Measurements from ENCODE around the gene TBC1D4.

DNA sequence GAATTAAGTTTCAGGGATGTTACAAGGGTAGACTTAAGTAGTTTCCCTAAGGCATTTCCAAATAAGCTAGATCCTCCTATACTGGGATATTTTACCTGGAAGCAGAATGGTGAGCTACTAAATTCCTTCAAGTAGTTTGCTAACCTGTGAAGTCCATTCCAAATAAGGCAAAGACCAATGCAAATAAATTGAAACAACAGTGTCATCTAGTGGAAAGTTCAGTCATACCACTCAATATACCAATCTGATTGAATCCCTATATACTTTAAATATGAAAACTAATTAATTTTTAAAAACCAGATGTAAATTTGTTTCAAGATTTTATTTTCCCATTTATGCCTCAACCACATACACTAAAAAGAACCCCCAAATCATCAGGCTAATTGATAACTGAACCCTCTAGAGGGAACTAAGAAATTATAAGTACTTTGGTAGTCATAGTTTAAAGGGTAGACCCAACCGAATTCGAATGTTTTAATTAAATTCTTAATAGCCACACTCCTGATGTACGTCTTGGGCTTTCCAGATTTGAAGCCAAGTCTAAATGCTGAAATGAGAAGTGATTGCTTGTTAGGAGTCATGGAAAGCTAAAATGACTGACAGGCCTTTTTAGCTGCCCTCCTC is 223.7 kb downstream of the TBC1D4 start:
- TF ChIP-seq MAX (IDR thresholded peaks at IDR 0.05; ENCODE audit: low read depth, low read length) (no peak), POLR2AphosphoS5 (IDR thresholded peaks at IDR 0.05; ENCODE audit: low read length) (no peak), PML (IDR thresholded peaks at IDR 0.05; ENCODE audit: low read length) (no peak), RFX5 (IDR thresholded peaks at IDR 0.05; ENCODE audit: low read depth, low read length) (no peak), MYC (IDR thresholded peaks at IDR 0.05; ENCODE audit: insufficient read depth, insufficient read length, insufficient replicate concordance, low read length, severe bottlenecking) (no peak)
- TF ChIP-seq, protein P1, sequence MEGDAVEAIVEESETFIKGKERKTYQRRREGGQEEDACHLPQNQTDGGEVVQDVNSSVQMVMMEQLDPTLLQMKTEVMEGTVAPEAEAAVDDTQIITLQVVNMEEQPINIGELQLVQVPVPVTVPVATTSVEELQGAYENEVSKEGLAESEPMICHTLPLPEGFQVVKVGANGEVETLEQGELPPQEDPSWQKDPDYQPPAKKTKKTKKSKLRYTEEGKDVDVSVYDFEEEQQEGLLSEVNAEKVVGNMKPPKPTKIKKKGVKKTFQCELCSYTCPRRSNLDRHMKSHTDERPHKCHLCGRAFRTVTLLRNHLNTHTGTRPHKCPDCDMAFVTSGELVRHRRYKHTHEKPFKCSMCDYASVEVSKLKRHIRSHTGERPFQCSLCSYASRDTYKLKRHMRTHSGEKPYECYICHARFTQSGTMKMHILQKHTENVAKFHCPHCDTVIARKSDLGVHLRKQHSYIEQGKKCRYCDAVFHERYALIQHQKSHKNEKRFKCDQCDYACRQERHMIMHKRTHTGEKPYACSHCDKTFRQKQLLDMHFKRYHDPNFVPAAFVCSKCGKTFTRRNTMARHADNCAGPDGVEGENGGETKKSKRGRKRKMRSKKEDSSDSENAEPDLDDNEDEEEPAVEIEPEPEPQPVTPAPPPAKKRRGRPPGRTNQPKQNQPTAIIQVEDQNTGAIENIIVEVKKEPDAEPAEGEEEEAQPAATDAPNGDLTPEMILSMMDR (IDR thresholded peaks at IDR 0.05 in 2 of 3, conservative IDR thresholded peaks at IDR 0.05 in 1 of 3; ENCODE audit: control insufficient read depth in 2 of 3, extremely low read depth in 1 of 3, insufficient read depth in 1 of 3, low read depth in 3 of 3, low read length in 3 of 3): peak; percentile 39 to 56 (median 53); a peak in 4 of 6 replicates
- TF ChIP-seq, protein P2, sequence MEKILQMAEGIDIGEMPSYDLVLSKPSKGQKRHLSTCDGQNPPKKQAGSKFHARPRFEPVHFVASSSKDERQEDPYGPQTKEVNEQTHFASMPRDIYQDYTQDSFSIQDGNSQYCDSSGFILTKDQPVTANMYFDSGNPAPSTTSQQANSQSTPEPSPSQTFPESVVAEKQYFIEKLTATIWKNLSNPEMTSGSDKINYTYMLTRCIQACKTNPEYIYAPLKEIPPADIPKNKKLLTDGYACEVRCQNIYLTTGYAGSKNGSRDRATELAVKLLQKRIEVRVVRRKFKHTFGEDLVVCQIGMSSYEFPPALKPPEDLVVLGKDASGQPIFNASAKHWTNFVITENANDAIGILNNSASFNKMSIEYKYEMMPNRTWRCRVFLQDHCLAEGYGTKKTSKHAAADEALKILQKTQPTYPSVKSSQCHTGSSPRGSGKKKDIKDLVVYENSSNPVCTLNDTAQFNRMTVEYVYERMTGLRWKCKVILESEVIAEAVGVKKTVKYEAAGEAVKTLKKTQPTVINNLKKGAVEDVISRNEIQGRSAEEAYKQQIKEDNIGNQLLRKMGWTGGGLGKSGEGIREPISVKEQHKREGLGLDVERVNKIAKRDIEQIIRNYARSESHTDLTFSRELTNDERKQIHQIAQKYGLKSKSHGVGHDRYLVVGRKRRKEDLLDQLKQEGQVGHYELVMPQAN (conservative IDR thresholded peaks at IDR 0.05): no peak

Data from GM12878 (cell line).